Measurements from ENCODE around the gene PTH2. TPM values are rescaled to one million over a fixed set of nuclear protein-coding genes. Genes with fewer than 3 reads are reported as not detected.

Gene PTH2
- total and polyA plus RNA-seq, 2 donors (not counting 3 experiments of a cell fraction or from before 2014, with no cell fraction given) = not detected

- POLR2A ChIA-PET = no interaction called here
- intact Hi-C loops (cut with micrococcal nuclease) (no loop called here), dilution Hi-C loops (cut with MboI; ENCODE audit: extremely low pct_ligation_motif_present, low sequenced_read_pairs) (no loop called here)
- Histone ChIP-seq H3K4me1 (ENCODE audit: control insufficient read depth, extremely low read depth, insufficient read depth, low read length) (no peaks in the 10 kb centered on the region), H3K27ac (ENCODE audit: insufficient read depth, low read depth, low read length) (no peak overlapping the region), H3K9me3 (replicated peaks; ENCODE audit: control insufficient read depth, insufficient read depth, low read length) (no peaks in the 10 kb centered on the region), H3K9ac (replicated peaks; ENCODE audit: extremely low read depth, insufficient read depth, low read length) (no peak overlapping the region), H3K4me3 (replicated peaks in 1 of 3; ENCODE audit: insufficient read depth in 1 of 3, low read depth in 1 of 3, low read length in 3 of 3) (no peak overlapping the region), H4K20me1 (replicated peaks; ENCODE audit: control insufficient read depth, extremely low read depth, insufficient read depth, low read length) (no peaks in the 10 kb centered on the region), H2AFZ (ENCODE audit: low read depth, low read length) (no peak overlapping the region), H3K79me2 (ENCODE audit: control insufficient read depth, insufficient read depth, low read length) (no peaks in the 10 kb centered on the region), H3K36me3 (ENCODE audit: control insufficient read depth in 2 of 2, extremely low read depth in 1 of 2, insufficient read depth in 2 of 2, low read length in 2 of 2) (peaks cover 0 to 12% of the 10 kb centered on the region in 2 experiments), H3K4me2 (ENCODE audit: insufficient read depth, low read length) (no peak overlapping the region), H3K9me1 (replicated peaks; ENCODE audit: control insufficient read depth, extremely low read depth, insufficient read depth, low read length) (no peaks in the 10 kb centered on the region), H3K27me3 (ENCODE audit: control insufficient read depth in 2 of 2, insufficient read depth in 2 of 2, low read length in 2 of 2) (no peaks in the 10 kb centered on the region)
- no peak for TF ChIP-seq MYC (IDR thresholded peaks at IDR 0.05; ENCODE audit: low read depth, low read length)
- no peak for TF ChIP-seq JUN (IDR thresholded peaks at IDR 0.05; ENCODE audit: borderline replicate concordance, insufficient read depth, insufficient read length, low read depth)
- TF ChIP-seq EZH2 (IDR thresholded peaks at IDR 0.05; ENCODE audit: borderline replicate concordance, low read depth, low read length, severe bottlenecking) = no peak
- TF ChIP-seq MAX (IDR thresholded peaks at IDR 0.05; ENCODE audit: insufficient read depth, insufficient read length) = no peak
- TF ChIP-seq POLR2AphosphoS5 (IDR thresholded peaks at IDR 0.05; ENCODE audit: insufficient read depth, low read depth, low read length) = no peak
- TF ChIP-seq GATA2 (IDR thresholded peaks at IDR 0.05; ENCODE audit: insufficient read depth, insufficient read length, low read depth, low read length) = no peak
- no peak for TF ChIP-seq CTCF (IDR thresholded peaks at IDR 0.05; ENCODE audit: extremely low read depth in 1 of 2, insufficient read depth in 1 of 2, low read depth in 1 of 2, low read length in 2 of 2)
- TF ChIP-seq FOS (IDR thresholded peaks at IDR 0.05; ENCODE audit: borderline replicate concordance, insufficient read depth, low read length) = no peak
- TF ChIP-seq POLR2A (IDR thresholded peaks at IDR 0.05; ENCODE audit: low read depth, low read length) = no peak
- BruUV-seq (replicated peaks) = no TSS peak
- DNase-seq (ENCODE audit: low read depth, low spot score) (no peak), FAIRE-seq (no peak)
- CTCF ChIA-PET = interaction anchor here (2.0 kb wide), 1 partner anchor 11 kb away, joined by 8 read pairs; no protein-coding TSS in a partner anchor
Measured at GRCh38 chr19:49465371-49465770, 42.1 kb upstream of the PTH2 start.
